ENCODE data around the gene B3GNT2. TPM values are rescaled to one million over a fixed set of nuclear protein-coding genes. Genes with fewer than 3 reads are reported as not detected.

The B3GNT2 gene
- total and polyA plus RNA-seq, 10 donors, result 6.5 to 40.3 (median 25.4) TPM

- Histone ChIP-seq H3K36me3 (peaks cover 0 to 7% (median 0%) of the 10 kb centered on the region in 6 donors), H3K27me3 (replicated peaks in 1 of 7) (no peaks in the 10 kb centered on the region), H3K4me1 (peaks cover 0 to 23% (median 0%) of the 10 kb centered on the region in 6 donors), H3K9me3 (no peaks in the 10 kb centered on the region), H3K4me3 (no peak overlapping the region), H3K27ac (no peak overlapping the region)
- intact Hi-C loops (cut with DNase I; ENCODE audit: low total_unique reads), result no loop called here
- 74 to 88% (median 84%) methylated on average over 4 of the region's 4 CpGs for WGBS, 5 donors
- TF ChIP-seq POLR2A (IDR thresholded peaks at IDR 0.05) (no peak), CTCF (IDR thresholded peaks at IDR 0.05 in 8 of 11, conservative IDR thresholded peaks at IDR 0.05 in 3 of 11) (no peak), POLR2AphosphoS5 (IDR thresholded peaks at IDR 0.05) (no peak)
- DNase-seq, result no peak
Observed at GRCh38 chr2:62231541-62231940, 35.6 kb downstream of the B3GNT2 start.

GRCh38 chr2:62234755-62235655, 39.1 kb downstream of the B3GNT2 start:
- 79 to 91% (median 85%) methylated on average over 10 to 16 of the region's 16 CpGs for WGBS, 5 donors
- no peak overlapping the region for H3K27ac ChIP-seq
- TF ChIP-seq CTCF (IDR thresholded peaks at IDR 0.05 in 8 of 11, conservative IDR thresholded peaks at IDR 0.05 in 3 of 11), result no peak
- no peak for TF ChIP-seq POLR2A (IDR thresholded peaks at IDR 0.05)
- peak in 1 of 3 donors; percentile 19 for TF ChIP-seq POLR2AphosphoS5 (IDR thresholded peaks at IDR 0.05)
- no peaks in the 10 kb centered on the region for H3K36me3 ChIP-seq
- no peak for DNase-seq
- no peaks in the 10 kb centered on the region for H3K27me3 ChIP-seq (replicated peaks in 1 of 7)
- H3K4me3 ChIP-seq, result no peak overlapping the region
- intact Hi-C loops (cut with DNase I; ENCODE audit: low total_unique reads), result no loop called here
- no peaks in the 10 kb centered on the region for H3K9me3 ChIP-seq
- no peaks in the 10 kb centered on the region for H3K4me1 ChIP-seq

- no peak overlapping the region for H3K4me3 ChIP-seq
- no peaks in the 10 kb centered on the region for H3K27me3 ChIP-seq (replicated peaks in 1 of 7)
- no peak for DNase-seq
- H3K4me1 ChIP-seq, result no peaks in the 10 kb centered on the region
- intact Hi-C loops (cut with DNase I; ENCODE audit: low total_unique reads), result no loop called here
- no peaks in the 10 kb centered on the region for H3K9me3 ChIP-seq
- no peak for TF ChIP-seq CTCF (IDR thresholded peaks at IDR 0.05 in 8 of 11, conservative IDR thresholded peaks at IDR 0.05 in 3 of 11)
- no peak for TF ChIP-seq POLR2A (IDR thresholded peaks at IDR 0.05)
- TF ChIP-seq POLR2AphosphoS5 (IDR thresholded peaks at IDR 0.05), result no peak
- no peaks in the 10 kb centered on the region for H3K36me3 ChIP-seq
- H3K27ac ChIP-seq, result no peak overlapping the region
- 94 to 99% (median 97%) methylated on average over 6 of the region's 6 CpGs for WGBS, 5 donors
Observed at GRCh38 chr2:62236499-62236898, 40.6 kb downstream of the B3GNT2 start.

DNA sequence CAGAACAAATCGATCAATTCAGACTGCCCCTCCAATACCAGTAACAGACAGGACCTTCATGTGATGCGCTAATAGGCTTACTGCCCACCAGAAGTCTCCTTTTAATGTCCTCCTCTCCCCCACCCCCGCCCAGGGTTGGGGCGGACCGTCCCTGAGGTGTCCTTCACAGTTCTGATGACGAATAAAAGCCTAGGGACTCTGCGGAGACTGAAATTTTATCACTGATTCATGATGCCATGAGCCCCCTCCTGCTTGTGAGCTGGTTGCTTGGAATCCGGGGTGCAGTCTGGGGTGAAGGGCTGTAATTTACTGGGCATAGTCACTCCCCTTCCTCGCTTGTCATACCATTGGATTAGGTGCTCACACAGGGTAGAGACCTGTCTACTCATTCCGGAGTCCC, 42.3 kb downstream of the B3GNT2 start:
- Histone ChIP-seq H3K4me3 (no peak overlapping the region), H3K9me3 (no peaks in the 10 kb centered on the region), H3K4me1 (no peaks in the 10 kb centered on the region), H3K27me3 (replicated peaks in 1 of 7) (no peaks in the 10 kb centered on the region), H3K27ac (no peak overlapping the region), H3K36me3 (no peaks in the 10 kb centered on the region)
- intact Hi-C loops (cut with DNase I; ENCODE audit: low total_unique reads), result no loop called here
- no peak for TF ChIP-seq CTCF (IDR thresholded peaks at IDR 0.05 in 8 of 11, conservative IDR thresholded peaks at IDR 0.05 in 3 of 11)
- TF ChIP-seq POLR2AphosphoS5 (IDR thresholded peaks at IDR 0.05), result no peak
- TF ChIP-seq POLR2A (IDR thresholded peaks at IDR 0.05), result no peak
- peak; percentile 39 for DNase-seq
- WGBS, 5 donors, result 95 to 97% (median 96%) methylated on average over 9 to 10 of the region's 10 CpGs

Measured in spleen (tissue), 11 donors.